Neural crest cell (in vitro differentiated cells): Measurements from ENCODE around the gene ME1. TPM values are rescaled to one million over a fixed set of nuclear protein-coding genes. Genes with fewer than 3 reads are reported as not detected.

Source experiments
- DNase-seq: peaks from one replicate; pipeline ENCODE4 v3.0.0; 2021; ENCODE audit warnings: low read depth, mixed read lengths, low spot score
- H3K27ac Mint-ChIP-seq: one replicate; pipeline ENCODE4 v1.8.0; 2021; ENCODE audit warnings: mild to moderate bottlenecking, mixed read lengths; ENCODE audit not compliant: unreplicated experiment
- H3K27me3 Mint-ChIP-seq: 2 replicates; pipeline ENCODE4 v1.8.0; 2021; ENCODE audit warnings: low read depth, mild to moderate bottlenecking, mixed read lengths
- H3K36me3 Mint-ChIP-seq: 2 replicates; pipeline ENCODE4 v1.8.0; 2021; ENCODE audit warnings: low read depth, mild to moderate bottlenecking, mixed read lengths
- H3K4me1 Mint-ChIP-seq: 2 replicates; pipeline ENCODE4 v1.8.0; 2021; ENCODE audit warnings: mixed read lengths
- H3K4me3 Mint-ChIP-seq: one replicate; pipeline ENCODE4 v1.8.0; 2021; ENCODE audit warnings: mild to moderate bottlenecking, mixed read lengths
- H3K9me3 Mint-ChIP-seq: 2 replicates; pipeline ENCODE4 v1.8.0; 2021; ENCODE audit warnings: mixed read lengths
- CTCF ChIP-seq: fragments of 200-600 bp; sonication (generic); conservative IDR thresholded peaks from 2 replicates; pipeline ENCODE4 v1.5.0; 2021; ENCODE audit warnings: antibody characterized with exemption, mild to moderate bottlenecking
- total RNA-seq: library from RNA; stranded (reverse); gene quantifications from 2 replicates; pipeline ENCODE4 v1.2.1, GENCODE V29; 2021

The ME1 gene
- total RNA-seq, 1 donor from 2014 or later: 4.4 TPM

DNA sequence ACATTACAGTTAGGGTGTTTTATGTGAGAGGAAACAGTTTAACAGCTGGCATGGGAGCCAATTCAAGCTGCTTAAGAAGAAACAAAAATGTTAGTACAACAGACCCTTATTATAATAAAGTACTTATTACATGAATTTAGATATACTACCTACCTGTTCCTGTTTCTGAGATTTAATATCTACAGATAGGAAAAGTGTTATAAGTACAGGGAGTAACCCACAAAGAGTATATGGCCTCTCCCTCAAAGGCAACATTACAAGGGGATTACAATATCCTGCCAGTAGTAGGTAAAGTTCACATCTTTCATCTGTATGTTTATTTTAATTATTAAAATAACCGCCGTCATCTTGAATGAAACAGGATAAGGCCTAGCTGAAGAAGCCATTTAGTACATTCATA is 1.8 kb upstream of the ME1 start:
- no peak for DNase-seq
- Mint-ChIP-seq H3K4me3 (peak overlapping the region; percentile 85), H3K9me3 (no peaks in the 10 kb centered on the region), H3K36me3 (no peaks in the 10 kb centered on the region), H3K4me1 (peaks cover 15% of the 10 kb centered on the region), H3K27ac (no peak overlapping the region), H3K27me3 (peaks cover 9% of the 10 kb centered on the region)
- TF ChIP-seq CTCF: no peak

DNA sequence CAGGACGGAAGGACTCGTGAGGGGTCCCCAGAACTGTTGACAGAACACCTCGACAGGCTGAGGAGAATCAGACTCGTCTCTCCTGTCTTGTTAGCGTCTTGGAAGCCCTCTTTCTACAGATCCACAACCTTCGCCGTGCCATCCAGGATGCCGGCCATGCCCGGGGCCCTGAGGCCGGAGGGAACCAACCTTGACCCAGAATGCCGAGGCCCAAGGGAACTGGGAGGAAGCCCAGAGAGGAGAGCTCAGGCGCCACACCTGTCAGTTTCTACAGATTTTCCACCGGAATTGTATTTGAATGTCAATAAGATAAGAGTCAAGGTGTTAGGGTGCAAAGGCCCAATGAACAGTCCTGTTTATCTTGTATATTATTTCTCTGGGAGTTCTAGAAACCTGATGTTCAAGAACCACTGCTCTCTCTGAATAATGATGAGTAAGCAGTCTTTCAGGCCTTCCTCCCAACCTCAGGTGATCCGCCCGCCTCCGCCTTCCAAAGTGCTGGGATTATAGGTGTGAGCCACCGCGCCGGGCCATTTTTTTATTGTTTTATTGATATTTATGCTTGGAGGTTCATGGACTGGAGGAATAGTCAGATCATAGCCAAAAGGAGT is 799 bp upstream of the ME1 start:
- Mint-ChIP-seq H3K36me3 (no peaks in the 10 kb centered on the region), H3K27ac (peak overlapping the region; percentile 94), H3K4me1 (peaks cover 15% of the 10 kb centered on the region), H3K9me3 (no peaks in the 10 kb centered on the region), H3K4me3 (peak overlapping the region; percentile 85), H3K27me3 (peaks cover 9% of the 10 kb centered on the region)
- DNase-seq: no peak
- TF ChIP-seq CTCF: no peak

- Mint-ChIP-seq H3K4me3 (peak overlapping the region; percentile 85), H3K27ac (no peak overlapping the region), H3K27me3 (peaks cover 9% of the 10 kb centered on the region), H3K4me1 (peaks cover 15% of the 10 kb centered on the region), H3K9me3 (peaks cover 6% of the 10 kb centered on the region), H3K36me3 (peaks cover 6% of the 10 kb centered on the region)
- DNase-seq: peak; percentile 23
- TF ChIP-seq CTCF: no peak
Measured at GRCh38 chr6:83429857-83430610, 817 bp downstream of the ME1 start.

DNA sequence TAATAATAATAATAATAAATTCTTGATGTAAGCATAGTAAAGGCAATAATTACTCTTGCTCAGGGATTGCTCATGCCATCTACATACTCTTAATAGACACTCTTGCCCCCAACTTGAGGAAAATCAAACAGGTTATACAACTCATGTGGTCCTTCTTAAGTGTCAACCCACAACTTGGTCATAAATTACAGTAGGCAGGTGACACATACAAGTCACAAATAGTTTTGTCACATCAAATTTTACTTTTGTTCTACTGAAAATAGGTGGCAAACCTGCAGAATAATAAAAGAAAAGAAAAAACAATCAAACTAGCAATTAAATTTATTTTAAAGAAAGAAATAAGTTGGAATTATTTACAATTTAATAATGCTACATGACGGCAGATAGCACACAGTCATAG is 1.6 kb downstream of the ME1 start:
- Mint-ChIP-seq H3K27me3 (peaks cover 9% of the 10 kb centered on the region), H3K4me3 (no peak overlapping the region), H3K27ac (no peak overlapping the region), H3K4me1 (peaks cover 15% of the 10 kb centered on the region), H3K36me3 (peaks cover 6% of the 10 kb centered on the region), H3K9me3 (peaks cover 6% of the 10 kb centered on the region)
- no peak for DNase-seq
- no peak for TF ChIP-seq CTCF

- Mint-ChIP-seq H3K27me3 (peaks cover 3% of the 10 kb centered on the region), H3K27ac (no peak overlapping the region), H3K9me3 (peaks cover 6% of the 10 kb centered on the region), H3K4me1 (peaks cover under 1% of the 10 kb centered on the region), H3K4me3 (no peak overlapping the region), H3K36me3 (peaks cover 15% of the 10 kb centered on the region)
- TF ChIP-seq CTCF: no peak
- no peak for DNase-seq
Measured at GRCh38 chr6:83424392-83425018, 6.3 kb downstream of the ME1 start.
